ENCODE data around the gene RING1. TPM values are rescaled to one million over a fixed set of nuclear protein-coding genes. Genes with fewer than 3 reads are reported as not detected.

The RING1 gene
- total RNA-seq, 1 donor, result 11.4 TPM

DNA sequence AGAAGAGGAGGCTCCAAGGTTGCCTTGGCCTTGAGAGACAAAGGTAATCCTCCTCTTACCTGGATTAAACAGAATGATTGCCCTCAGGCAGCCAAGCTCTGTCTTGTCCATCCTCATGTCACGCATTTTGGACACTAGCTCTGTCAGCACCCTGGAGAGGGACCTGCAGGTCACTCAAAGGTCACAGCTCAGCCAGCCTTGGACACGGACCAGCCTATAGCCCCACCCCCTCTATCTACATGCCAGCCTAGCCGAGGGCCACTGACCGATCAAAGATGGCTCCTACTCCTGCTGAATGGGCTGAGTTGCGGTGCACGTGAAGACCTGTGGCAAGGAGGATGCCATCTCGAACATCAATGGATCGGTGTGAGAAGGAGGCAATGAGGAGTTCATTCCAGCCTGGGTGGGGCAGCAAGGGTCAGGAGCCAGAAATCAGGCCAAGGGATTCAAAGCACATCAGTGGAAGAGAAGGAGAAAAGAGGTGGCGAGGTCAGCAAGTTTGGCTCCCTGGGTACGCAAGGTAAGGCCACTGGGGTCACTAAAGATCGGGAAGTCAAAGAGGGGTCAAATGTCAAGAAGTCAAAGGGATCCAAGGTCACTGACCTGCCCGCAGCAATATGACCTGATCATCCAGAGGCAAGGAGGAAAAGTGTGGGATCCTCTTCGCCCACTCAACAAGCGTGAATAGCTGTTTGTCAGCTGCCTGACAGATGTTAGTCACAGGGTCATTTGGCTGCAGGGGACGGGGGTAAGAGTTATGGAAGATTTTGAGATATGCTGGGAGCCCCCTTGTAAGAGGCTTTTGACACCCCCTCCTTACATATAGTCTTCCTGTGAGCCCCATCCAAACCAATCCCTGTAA lies 12.8 kb upstream of the RING1 start:
- H3K4me3 ChIP-seq (ENCODE audit: low read length), result no peak overlapping the region
- no peaks in the 10 kb centered on the region for H3K9me3 ChIP-seq (ENCODE audit: low read depth, low read length)
- peaks cover 16% of the 10 kb centered on the region for H3K27me3 ChIP-seq (ENCODE audit: insufficient read depth, low read length)
- peaks cover 35% of the 10 kb centered on the region for H3K4me1 ChIP-seq (ENCODE audit: insufficient read depth, low read length)

DNA sequence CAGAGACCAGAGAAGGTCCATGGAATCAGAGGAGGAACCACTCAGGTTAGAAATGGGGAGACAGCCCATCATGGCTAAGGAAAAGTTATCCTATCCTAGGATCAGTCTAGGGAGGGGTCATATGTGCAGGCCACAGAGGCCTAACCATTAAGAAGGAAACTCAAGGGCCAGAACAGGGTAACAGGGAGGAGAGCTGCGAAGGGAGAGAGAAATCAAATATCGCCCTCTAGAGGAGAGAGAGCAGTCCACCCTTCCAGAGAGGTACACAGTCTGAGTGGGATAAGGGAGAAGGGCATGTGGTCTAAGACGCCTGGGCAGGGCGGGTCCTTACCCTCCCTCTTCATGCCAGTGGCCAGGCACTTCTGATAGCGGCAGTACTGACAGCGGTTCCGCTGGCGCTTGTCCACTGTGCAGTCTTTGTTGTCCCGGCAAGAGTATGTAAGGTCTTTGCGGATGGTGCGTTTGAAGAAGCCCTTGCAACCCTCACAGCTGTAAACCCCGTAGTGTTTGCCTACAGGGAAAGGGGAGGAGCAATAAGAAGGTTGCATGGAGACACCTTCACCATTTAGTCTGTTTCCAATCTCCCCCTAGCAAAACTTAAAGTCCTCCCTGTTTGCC lies 10.8 kb upstream of the RING1 start:
- Histone ChIP-seq H3K4me1 (ENCODE audit: insufficient read depth, low read length) (peaks cover 42% of the 10 kb centered on the region), H3K9me3 (ENCODE audit: low read depth, low read length) (no peaks in the 10 kb centered on the region), H3K4me3 (ENCODE audit: low read length) (no peak overlapping the region), H3K27me3 (ENCODE audit: insufficient read depth, low read length) (no peaks in the 10 kb centered on the region)

DNA sequence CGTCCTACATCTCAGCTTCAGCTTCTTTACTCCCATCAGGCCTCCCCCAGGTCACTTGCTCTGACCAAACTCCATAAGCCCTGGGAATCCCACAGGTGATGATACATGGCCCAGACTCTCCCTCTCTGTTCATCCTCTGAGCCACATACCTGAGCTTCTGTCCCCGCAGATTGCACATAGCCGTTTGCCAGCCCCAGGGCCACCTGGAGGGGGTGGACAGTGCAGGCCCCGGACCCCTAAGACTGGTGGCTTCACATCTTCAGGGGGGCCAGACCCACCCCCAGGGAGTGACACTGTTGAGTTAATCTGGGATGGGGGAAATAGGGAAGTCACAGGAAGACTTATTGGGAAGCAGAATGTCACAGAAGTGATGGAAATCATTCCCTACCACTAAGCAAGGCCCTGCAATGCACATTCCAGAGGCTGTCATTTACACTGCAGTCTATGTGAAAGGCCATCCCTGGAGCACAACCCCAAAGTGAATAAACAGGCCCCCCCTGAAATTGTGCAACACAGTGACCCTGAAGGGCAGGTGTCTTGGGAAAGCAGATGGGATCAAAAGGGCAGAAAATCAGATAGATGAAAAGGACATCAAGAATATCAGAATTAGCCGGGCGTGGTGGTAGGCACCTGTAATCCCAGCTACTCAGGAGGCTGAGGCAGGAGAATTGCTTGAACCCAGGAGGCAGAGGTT lies 10.0 kb upstream of the RING1 start:
- Histone ChIP-seq H3K4me1 (ENCODE audit: insufficient read depth, low read length) (peaks cover 36% of the 10 kb centered on the region), H3K9me3 (ENCODE audit: low read depth, low read length) (no peaks in the 10 kb centered on the region), H3K27me3 (ENCODE audit: insufficient read depth, low read length) (no peaks in the 10 kb centered on the region), H3K4me3 (ENCODE audit: low read length) (no peak overlapping the region)

DNA sequence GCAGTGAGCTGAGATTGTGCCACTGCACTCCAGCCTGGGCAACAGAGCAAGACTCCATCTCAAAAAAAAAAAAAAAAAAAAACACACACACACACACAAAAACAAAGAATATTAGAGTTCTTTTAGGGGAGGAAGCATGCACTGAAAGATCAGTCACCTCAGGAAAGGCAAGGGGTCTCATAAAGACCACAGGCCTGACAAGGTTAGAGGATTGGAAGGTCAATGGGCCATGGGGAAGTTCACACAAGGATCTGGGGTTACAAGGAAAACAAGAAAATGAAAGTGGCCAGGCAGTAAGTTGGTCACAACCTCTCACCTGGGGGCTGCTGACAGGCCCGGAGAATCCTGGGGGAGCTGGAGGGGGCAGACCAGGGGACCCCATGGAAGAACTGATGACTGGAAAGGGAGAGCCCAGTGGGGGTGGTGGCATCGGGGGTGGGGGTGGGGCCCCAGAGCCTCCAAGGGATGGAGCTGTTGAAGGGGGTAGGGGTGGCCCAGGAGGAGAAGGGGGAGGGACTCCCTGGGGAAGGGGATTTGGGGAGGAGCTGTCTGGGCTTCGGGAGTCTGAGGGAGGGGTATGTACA lies 9.4 kb upstream of the RING1 start:
- Histone ChIP-seq H3K9me3 (ENCODE audit: low read depth, low read length) (no peaks in the 10 kb centered on the region), H3K4me3 (ENCODE audit: low read length) (no peak overlapping the region), H3K4me1 (ENCODE audit: insufficient read depth, low read length) (peaks cover 40% of the 10 kb centered on the region), H3K27me3 (ENCODE audit: insufficient read depth, low read length) (no peaks in the 10 kb centered on the region)

GRCh38 chr6:33199687-33200218 lies 8.5 kb upstream of the RING1 start:
- Histone ChIP-seq H3K9me3 (ENCODE audit: low read depth, low read length) (no peaks in the 10 kb centered on the region), H3K4me3 (ENCODE audit: low read length) (peak overlapping the region; percentile 85), H3K27me3 (ENCODE audit: insufficient read depth, low read length) (no peaks in the 10 kb centered on the region), H3K4me1 (ENCODE audit: insufficient read depth, low read length) (peaks cover 45% of the 10 kb centered on the region)

- Histone ChIP-seq H3K4me3 (ENCODE audit: low read length) (peak within 1 kb of the TSS; percentile 85), H3K27me3 (ENCODE audit: insufficient read depth, low read length) (no peaks in the 10 kb centered on the region), H3K4me1 (ENCODE audit: insufficient read depth, low read length) (peaks cover 53% of the 10 kb centered on the region)
These were observed 7.8 kb upstream of the RING1 start, which contains the start of the genes RXRB and SLC39A7 for GRCh38 chr6:33200219-33201146. TSS of gene RXRB (minus strand) at chr6:33200665. CDS start at chr6:33200476, 189 bp downstream. TSS of gene SLC39A7 (plus strand) at chr6:33200867. CDS start at chr6:33201246, 379 bp downstream.

DNA sequence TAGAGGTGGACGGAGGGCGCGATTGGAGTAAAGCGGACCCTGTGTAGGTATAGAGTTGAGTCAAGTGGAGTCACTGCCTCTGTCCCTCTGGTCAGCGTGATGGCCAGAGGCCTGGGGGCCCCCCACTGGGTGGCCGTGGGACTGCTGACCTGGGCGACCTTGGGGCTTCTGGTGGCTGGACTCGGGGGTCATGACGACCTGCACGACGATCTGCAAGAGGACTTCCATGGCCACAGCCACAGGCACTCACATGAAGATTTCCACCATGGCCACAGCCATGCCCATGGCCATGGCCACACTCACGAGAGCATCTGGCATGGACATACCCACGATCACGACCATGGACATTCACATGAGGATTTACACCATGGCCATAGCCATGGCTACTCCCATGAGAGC lies 7.2 kb upstream of the RING1 start:
- no peaks in the 10 kb centered on the region for H3K27me3 ChIP-seq (ENCODE audit: insufficient read depth, low read length)
- peaks cover 53% of the 10 kb centered on the region for H3K4me1 ChIP-seq (ENCODE audit: insufficient read depth, low read length)
- H3K4me3 ChIP-seq (ENCODE audit: low read length), result peak overlapping the region; percentile 85
- H3K9me3 ChIP-seq (ENCODE audit: low read depth, low read length), result no peaks in the 10 kb centered on the region

More at GRCh38 chr6:33200219-33201146, 7.8 kb upstream of the RING1 start, which contains the start of the genes RXRB and SLC39A7:
- no peaks in the 10 kb centered on the region for H3K9me3 ChIP-seq (ENCODE audit: low read depth, low read length)

DNA sequence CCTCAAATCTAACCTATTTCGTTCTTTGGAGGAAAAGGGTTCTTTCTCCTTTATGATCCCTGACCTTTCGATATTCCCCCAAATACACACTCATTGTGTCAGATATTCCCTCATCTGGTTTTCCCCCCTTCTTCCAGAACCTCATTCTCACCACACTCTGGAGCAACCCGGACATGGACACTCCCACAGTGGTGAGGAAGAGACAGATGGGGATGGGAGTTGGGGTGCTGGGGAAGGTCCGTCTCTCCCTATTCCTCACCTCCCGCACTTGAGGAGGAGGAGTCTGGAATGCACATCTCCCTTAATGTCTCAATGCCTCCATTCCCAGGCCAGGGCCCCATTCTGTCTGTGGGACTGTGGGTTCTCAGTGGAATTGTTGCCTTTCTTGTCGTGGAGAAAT lies 6.4 kb upstream of the RING1 start:
- Histone ChIP-seq H3K4me3 (ENCODE audit: low read length) (no peak overlapping the region), H3K9me3 (ENCODE audit: low read depth, low read length) (no peaks in the 10 kb centered on the region), H3K27me3 (ENCODE audit: insufficient read depth, low read length) (no peaks in the 10 kb centered on the region), H3K4me1 (ENCODE audit: insufficient read depth, low read length) (peaks cover 53% of the 10 kb centered on the region)

GRCh38 chr6:33202799-33203198 lies 5.5 kb upstream of the RING1 start:
- Histone ChIP-seq H3K4me1 (ENCODE audit: insufficient read depth, low read length) (peaks cover 54% of the 10 kb centered on the region), H3K4me3 (ENCODE audit: low read length) (no peak overlapping the region), H3K9me3 (ENCODE audit: low read depth, low read length) (no peaks in the 10 kb centered on the region), H3K27me3 (ENCODE audit: insufficient read depth, low read length) (no peaks in the 10 kb centered on the region)

DNA sequence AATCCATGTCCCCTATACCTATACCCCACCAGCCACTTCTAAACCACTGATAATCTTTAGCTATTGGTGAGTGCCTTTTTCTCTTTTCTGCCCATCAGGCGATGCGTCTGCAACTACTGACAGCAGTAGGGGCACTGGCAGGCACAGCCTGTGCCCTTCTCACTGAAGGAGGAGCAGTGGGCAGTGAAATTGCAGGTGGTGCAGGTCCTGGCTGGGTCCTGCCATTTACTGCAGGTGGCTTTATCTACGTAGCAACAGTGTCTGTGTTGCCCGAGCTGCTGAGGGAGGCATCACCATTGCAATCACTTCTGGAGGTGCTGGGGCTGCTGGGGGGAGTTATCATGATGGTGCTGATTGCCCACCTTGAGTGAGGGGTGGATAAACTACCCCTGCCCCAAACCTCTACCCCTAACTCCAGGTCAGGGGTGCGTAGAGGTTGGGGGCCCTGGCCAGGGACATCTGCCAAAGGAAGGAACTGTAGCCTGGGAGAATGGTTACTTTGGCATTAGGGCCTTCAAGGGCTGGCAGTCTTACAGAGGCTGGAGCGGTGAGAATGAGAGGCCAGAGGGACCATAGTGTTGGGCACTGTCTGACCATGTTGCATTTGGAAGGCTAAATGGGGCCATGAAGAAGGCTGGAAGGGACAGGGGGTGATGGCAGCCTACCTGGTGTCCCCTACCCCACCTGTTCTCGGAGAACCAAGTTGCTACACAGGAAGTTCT lies 4.7 kb upstream of the RING1 start:
- Histone ChIP-seq H3K9me3 (ENCODE audit: low read depth, low read length) (no peaks in the 10 kb centered on the region), H3K4me1 (ENCODE audit: insufficient read depth, low read length) (peaks cover 50% of the 10 kb centered on the region), H3K4me3 (ENCODE audit: low read length) (no peak overlapping the region), H3K27me3 (ENCODE audit: insufficient read depth, low read length) (no peaks in the 10 kb centered on the region)

- Histone ChIP-seq H3K27me3 (ENCODE audit: insufficient read depth, low read length) (no peaks in the 10 kb centered on the region), H3K4me1 (ENCODE audit: insufficient read depth, low read length) (peaks cover 49% of the 10 kb centered on the region), H3K4me3 (ENCODE audit: low read length) (no peak overlapping the region), H3K9me3 (ENCODE audit: low read depth, low read length) (no peaks in the 10 kb centered on the region)
These were observed 4.2 kb upstream of the RING1 start for GRCh38 chr6:33204165-33204414.

- Histone ChIP-seq H3K27me3 (ENCODE audit: insufficient read depth, low read length) (no peaks in the 10 kb centered on the region), H3K4me1 (ENCODE audit: insufficient read depth, low read length) (peaks cover 45% of the 10 kb centered on the region), H3K4me3 (ENCODE audit: low read length) (peak within 1 kb of the TSS; percentile 61), H3K9me3 (ENCODE audit: low read depth, low read length) (no peaks in the 10 kb centered on the region)
These were observed 3.7 kb upstream of the RING1 start, which contains the start of gene HSD17B8 for GRCh38 chr6:33204415-33205190. TSS of gene HSD17B8 (plus strand) at chr6:33204655. CDS start at chr6:33204669, 14 bp downstream.

Measured in mononuclear cell (primary cell).